OCI-M2 (cell line): ENCODE data around the gene PRRC1.

Experiments used
- DNase-seq: peaks from one replicate; lab custom pipeline; 2025; ENCODE audit not compliant: unreplicated experiment; lab: John Stamatoyannopoulos, UW

The PRRC1 gene

DNA sequence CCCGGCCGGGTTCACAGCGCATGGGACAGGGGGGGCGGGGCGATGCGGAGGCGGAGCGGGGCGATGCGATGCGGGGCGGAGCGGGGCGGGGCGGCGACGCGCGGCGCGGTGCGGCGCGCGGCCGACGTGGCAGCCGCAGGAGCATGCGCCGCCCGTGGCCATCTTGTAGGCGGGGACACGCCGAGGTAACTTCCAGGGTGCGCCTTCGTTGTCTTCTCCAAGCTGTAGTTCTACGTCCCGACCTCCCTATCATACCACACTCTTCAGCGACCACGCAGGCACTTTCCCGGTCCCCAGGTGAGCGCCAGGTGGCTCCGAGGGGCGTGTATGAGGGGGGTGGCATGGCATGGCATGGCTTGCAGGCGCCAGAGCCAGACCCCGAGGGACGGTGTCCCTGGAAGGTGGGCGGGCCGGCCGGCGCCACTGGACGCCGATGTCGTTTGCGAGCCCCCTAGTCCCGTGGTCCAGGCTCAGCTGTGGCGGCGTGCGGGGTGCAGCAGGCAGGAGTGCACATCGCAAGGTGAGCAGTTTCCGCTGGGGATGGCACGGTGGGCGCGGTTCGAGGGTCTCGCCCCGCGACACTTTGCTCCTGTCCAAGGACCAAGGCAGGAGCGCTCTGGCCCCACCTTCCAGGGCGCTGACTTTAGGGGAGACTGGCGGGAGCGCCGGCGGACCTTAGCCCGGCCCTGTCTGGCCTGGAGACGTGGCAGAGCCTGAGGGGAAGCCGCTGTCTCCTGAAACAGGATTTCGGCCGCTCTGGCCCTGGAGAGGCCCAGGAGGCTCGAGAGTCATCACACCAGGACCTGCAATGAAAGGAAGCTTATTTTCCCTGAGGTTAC lies at the start of gene PRRC1:
Gene PRRC1, plus strand, starts transcription at position 161 of the 839 bp plus-strand sequence. CDS start 5,840 bp downstream, outside the sequence.
- DNase-seq = no peak

DNA sequence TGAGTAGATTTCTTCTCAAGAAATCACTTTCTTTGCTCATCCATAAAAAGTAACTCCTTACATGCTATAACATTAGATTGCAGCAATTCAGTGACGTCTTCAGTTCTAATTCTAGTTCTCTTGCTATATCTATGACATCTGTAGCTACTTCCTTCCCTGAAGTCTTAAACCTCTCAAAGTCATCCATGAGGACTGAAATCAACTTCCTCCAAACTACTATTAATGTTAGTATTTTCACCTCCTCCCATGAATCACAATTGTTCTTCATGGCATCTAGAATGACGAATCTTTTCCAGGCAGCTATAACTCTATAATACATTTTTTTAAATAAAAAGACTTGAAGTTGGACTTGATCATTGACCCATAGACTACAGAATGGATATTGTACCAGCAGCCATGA lies 46.2 kb upstream of the PRRC1 start:
- DNase-seq = no peak

DNA sequence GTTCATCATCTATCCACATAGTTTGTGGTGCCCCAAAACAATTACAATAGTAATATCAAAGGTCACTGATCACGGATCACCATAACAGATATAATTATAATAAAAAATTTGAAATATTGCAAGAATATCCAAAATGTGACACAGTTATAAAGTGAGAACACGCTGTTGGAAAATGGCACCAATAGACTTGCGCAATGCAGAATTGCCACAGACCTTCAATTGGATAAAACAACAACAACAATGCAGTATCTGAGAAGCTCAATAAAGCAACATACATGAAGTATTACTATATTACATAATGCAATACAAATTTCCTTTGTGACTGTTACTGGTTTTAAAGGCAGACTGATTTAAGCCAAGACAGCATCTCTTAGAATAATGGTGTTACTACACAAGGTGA lies 44.7 kb upstream of the PRRC1 start:
- DNase-seq = no peak

- DNase-seq = no peak
These were observed 31.0 kb upstream of the PRRC1 start for GRCh38 chr5:127486471-127486870.

DNA sequence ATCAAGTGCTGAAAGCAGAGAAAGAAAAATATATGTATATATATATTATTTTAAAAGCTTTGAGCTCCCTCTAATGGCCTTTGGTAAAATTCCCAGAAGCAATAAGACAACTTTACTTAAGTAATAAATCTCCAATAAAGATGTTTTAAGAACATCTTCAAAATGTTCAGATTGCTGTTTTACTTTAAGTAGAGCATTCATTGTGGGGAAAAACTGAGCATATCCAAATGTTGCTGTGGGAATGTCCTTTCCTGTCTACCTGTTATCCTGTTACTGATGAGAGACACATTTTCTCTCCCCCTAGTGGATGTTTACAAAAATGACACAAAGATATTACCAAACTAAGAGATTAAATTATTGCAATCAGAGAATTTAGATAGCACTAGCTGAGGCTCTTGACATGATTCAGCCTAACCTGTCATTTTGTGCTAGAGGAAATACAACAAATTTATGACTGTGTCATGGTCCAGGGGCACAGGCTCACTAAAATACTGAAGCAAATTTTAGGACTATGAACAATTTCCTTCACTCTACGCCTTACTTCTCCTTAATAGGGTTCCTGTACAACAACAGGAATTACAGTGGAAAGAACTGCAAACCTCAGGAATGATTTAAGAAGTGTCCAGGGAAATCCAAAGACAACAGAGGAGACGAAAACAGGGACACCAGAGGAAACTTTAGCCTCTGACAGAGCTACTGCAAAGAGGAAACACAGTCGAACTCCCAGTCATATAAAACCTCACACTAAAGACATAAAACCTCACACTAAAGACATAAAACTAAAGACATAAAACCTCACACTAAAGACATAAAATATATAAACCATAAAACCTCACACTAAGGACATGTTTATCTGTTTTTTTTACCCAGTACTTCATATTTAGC lies 24.3 kb upstream of the PRRC1 start:
- peak; percentile 69 for DNase-seq

- DNase-seq = no peak
These were observed 18.9 kb upstream of the PRRC1 start for GRCh38 chr5:127498548-127498947.

DNA sequence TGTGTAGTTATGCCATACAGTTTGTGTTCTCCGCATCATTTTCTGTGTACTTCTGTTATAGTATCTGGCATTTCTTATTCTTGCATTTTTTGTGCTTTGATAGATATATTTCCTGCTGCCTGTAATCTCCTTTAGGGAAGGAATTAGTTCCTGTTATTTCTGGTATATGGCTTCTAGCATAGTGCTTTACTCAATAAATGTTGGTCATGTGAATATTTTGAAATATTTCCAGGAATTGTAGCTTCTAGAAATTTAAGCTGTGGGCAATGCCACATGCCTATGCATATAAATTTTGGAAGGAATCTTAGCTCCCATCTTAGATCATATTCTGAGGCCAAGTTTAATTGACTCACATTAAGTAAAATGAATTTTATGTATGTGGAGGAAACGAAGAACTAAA lies 11.5 kb upstream of the PRRC1 start:
- no peak for DNase-seq

- DNase-seq = no peak
These were observed 10.8 kb upstream of the PRRC1 start for GRCh38 chr5:127506616-127507015.

GRCh38 chr5:127508644-127509373 lies 8.6 kb upstream of the PRRC1 start:
- DNase-seq = no peak

- no peak for DNase-seq
These were observed 4.0 kb upstream of the PRRC1 start for GRCh38 chr5:127513408-127513970.

DNA sequence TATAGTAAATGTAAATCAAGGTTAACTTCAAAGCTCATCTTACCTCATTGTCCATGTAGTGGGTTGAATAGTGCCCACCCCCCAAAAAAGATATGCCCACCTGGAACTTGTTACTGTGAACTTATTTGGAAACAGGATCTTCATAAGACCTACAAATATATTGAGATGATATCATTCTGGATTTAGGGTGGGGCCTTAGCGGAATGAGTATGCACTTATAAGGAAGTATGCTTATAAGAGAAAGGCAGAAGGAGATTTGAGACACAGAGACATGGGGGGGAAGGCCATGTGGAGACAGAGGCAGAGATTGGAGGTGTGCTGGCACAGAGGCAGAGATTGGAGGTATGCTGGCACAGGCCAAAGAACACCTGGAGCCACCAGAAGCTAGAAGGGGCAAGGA lies 2.6 kb upstream of the PRRC1 start:
- no peak for DNase-seq

DNA sequence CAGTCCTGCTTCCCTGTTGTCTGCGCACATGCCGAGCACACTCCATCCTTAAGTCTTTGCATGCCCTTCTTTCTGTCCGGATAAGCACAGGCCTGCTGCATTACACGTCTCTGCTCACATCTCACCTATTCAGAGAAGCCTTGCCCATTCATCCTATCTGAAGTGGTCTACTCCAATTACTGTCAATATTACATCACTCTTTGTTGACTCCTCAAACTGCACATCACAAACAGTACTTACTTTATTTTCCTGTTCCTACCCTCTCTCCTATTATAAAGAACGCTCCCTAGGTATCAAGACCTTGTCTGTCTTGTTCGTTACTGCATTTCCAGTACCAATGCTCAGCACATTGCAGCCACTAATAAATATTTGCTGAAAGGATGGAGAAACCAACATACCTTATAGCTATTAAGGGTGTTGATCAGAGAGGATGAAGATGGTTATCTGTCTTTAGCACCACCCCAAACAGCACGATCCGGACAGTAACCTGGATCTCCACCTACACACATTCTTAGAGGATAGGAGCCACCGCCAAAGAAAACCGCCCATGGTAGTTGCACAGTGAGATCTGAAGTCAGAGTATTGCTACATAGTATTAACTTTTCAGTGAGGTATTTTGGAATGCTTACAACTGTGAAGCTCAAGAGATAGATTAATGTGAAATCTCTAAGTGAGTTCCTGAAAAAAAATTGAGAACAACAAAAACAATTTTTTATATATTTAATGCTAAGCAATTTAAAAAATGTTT lies 1.6 kb upstream of the PRRC1 start:
- no peak for DNase-seq

DNA sequence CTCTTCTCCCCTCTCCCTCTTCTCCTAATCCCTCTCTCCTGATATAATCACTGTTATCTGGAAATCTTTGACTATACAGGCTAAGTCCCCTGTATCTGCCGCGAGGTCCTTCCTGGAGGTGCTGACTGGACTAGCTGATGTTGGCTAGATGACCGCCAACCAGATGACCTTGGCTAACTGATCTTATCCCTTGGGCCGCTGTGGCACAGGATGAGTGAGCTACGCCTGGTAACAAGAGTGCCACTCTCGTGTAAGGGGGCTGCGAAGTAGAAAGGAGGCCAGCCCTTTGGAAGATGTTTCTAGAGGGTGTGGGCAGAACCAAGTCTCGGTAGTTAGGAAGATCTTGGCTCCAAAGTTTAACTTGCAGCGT lies 345 bp upstream of the PRRC1 start:
- peak; percentile 15 for DNase-seq

- no peak for DNase-seq
These were observed 830 bp downstream of the PRRC1 start for GRCh38 chr5:127518319-127518621.

- no peak for DNase-seq
These were observed 2.1 kb downstream of the PRRC1 start for GRCh38 chr5:127519527-127519926.

DNA sequence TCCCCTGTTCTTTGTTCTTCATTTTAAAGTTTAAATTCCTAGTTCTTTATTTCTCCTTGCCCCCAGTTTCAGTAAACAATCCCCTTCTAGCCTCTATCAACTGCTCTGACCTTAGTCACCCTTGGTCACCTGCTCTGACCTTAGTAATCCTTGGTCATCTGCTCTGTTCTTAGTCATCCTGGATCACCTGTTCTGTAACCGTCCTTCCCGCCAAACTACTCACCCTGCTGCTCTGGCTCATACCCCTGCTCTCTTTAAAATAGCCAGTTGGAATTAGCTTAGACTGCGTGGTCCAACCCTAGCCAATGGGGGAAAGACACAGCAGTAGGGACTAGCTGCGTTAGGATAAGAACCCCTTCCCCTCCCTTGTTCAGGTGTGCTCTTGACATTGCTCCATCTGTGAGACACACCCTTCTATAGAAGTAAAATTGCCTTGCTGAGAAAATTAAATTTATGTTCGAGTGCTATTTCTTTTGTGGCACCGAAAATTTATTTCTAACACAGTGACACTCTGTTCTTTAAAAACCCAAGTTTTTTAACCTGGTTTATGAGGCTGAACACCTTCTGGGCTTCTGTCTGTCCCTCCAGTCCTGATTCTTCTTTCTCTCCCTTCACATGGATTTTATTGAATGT lies 3.8 kb downstream of the PRRC1 start:
- no peak for DNase-seq

- no peak for DNase-seq
These were observed 7.7 kb downstream of the PRRC1 start for GRCh38 chr5:127525181-127525580.

- no peak for DNase-seq
These were observed 12.7 kb downstream of the PRRC1 start for GRCh38 chr5:127529904-127530682.

DNA sequence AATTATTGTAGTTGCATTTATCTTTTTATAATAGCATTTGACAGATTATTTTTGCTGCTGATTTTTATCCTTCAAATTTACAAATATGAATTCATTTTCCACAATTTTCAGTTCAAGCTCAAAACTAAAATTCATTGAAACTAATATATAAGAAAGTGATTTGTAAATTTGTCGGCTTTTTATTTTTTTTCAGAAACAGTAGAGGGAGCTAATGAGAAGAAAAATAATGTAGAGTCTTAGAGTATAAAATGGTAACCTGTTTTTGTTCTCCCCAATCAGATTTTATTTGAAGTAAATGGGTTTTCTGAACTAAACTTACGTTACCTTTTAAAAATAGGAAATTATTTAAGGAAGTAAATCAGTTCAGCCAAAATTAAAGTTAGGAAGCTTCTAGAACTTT lies 19.2 kb downstream of the PRRC1 start:
- DNase-seq = no peak
